Fibroblast of lung (primary cell): ENCODE measurements around the gene BDP1.
"Not testable (repeated sequence)": the region's sequence is repeated elsewhere in the genome, so short reads cannot be mapped to it uniquely, and the experiment has no call there.

Source experiments
- EZH2 ChIP-seq: IDR thresholded peaks from 2 replicates; pipeline ENCODE4 v1.5.1; 2012; ENCODE audit warnings: low read length, control low read depth, mild to moderate bottlenecking; ENCODE audit errors: missing control alignments
- TF ChIP-seq, protein P1 (sequence below), 2 donors: IDR thresholded peaks in 1 of 2; conservative IDR thresholded peaks in 1 of 2; 1 replicate in 1 of 2; 2 replicates in 1 of 2; pipeline ENCODE4 v1.5.1; 2011 to 2012; ENCODE audit warnings: low read length in 2 of 2, control low read depth in 1 of 2, inconsistent platforms in 1 of 2, low read depth in 1 of 2, mild to moderate bottlenecking in 1 of 2

DNA sequence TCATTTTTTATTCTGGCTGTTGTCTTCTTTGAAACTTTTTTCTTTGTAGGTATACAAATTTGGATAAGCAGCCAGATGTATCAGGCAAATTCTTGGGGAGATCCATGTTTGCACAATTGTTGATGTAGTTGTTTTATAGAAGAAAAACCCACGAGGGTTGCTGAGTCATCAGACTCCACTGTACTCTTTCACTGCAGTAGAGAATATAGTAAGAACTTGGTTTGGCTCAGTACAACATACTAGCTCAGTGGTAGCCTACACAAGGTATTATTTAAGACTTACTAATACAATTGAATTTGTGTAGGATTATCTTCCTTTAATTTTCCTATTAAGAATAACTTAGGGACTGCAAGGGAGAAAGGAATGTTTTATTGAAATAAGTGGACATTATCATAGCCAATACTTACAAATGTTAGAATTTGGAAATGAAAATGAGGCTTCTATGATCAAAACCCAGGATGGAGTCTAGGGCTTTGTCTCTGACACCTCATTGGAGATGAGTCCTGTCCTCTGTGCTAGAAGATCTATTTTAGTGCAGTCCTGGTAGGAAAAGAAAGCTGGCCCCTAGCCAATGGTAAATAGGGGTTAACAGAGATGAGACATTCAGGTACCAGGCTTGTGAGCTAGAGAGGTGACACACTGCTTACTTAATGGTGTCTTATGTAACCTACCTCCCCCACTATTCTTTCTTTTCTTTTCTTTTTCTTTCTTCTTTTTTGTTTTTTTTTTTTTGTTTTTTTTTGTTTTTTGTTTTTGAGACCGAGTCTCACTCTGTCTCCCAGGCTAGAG lies 28.6 kb upstream of the BDP1 start:
- TF ChIP-seq, protein P1, sequence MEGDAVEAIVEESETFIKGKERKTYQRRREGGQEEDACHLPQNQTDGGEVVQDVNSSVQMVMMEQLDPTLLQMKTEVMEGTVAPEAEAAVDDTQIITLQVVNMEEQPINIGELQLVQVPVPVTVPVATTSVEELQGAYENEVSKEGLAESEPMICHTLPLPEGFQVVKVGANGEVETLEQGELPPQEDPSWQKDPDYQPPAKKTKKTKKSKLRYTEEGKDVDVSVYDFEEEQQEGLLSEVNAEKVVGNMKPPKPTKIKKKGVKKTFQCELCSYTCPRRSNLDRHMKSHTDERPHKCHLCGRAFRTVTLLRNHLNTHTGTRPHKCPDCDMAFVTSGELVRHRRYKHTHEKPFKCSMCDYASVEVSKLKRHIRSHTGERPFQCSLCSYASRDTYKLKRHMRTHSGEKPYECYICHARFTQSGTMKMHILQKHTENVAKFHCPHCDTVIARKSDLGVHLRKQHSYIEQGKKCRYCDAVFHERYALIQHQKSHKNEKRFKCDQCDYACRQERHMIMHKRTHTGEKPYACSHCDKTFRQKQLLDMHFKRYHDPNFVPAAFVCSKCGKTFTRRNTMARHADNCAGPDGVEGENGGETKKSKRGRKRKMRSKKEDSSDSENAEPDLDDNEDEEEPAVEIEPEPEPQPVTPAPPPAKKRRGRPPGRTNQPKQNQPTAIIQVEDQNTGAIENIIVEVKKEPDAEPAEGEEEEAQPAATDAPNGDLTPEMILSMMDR (conservative IDR thresholded peaks at IDR 0.05 in 1 of 2, IDR thresholded peaks at IDR 0.05 in 1 of 2; ENCODE audit: low read depth in 1 of 2, low read length in 2 of 2): not testable (repeated sequence)
- TF ChIP-seq EZH2: not testable (repeated sequence)
